Measurements from ENCODE around the gene PHF14.
"Not testable (repeated sequence)": the region's sequence is repeated elsewhere in the genome, so short reads cannot be mapped to it uniquely, and the experiment has no call there.

Gene PHF14

DNA sequence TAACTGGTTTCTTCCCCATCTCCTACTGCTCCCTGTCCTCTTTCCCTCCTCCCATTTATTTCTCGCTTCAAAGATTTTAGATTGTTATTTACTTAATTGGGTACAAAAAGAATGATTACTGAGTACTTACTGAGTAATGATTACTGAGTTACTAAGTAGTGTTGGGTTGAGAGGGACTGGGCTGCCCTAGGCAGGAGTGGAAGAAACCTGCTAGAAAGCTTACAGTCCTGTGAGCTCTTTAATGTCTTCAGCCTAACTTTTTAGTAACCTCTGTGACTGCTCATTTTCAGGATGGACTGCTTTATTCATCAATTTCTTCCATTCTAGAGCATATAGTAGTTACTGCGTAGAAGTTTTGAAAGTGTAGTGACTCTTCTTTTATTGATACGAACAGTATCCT lies 7.6 kb downstream of the PHF14 start:
- DNase-seq (ENCODE audit: low read depth in 2 of 2), result no peak

DNA sequence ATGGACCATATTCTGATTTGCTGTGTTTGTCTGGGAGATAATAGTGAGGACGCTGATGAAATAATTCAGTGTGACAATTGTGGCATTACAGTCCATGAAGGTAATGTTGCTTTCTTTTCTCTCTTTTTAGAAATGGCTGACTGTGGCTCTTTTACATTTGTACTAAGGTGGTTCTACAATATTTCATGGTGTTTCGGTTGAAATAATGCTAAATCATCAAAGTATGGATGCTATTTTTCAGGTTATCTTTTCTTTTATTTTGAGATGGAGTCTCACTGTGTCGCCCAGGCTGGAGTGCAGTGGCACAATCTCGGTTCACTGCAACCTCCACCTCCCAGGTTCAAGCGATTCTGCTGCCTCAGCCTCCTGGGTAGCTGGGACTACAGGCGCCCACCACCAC lies 17.1 kb downstream of the PHF14 start:
- not testable (repeated sequence) for DNase-seq (ENCODE audit: low read depth in 2 of 2)

GRCh38 chr7:10995482-10996166 lies 22.0 kb downstream of the PHF14 start:
- not testable (repeated sequence) for DNase-seq (ENCODE audit: low read depth in 2 of 2)

DNA sequence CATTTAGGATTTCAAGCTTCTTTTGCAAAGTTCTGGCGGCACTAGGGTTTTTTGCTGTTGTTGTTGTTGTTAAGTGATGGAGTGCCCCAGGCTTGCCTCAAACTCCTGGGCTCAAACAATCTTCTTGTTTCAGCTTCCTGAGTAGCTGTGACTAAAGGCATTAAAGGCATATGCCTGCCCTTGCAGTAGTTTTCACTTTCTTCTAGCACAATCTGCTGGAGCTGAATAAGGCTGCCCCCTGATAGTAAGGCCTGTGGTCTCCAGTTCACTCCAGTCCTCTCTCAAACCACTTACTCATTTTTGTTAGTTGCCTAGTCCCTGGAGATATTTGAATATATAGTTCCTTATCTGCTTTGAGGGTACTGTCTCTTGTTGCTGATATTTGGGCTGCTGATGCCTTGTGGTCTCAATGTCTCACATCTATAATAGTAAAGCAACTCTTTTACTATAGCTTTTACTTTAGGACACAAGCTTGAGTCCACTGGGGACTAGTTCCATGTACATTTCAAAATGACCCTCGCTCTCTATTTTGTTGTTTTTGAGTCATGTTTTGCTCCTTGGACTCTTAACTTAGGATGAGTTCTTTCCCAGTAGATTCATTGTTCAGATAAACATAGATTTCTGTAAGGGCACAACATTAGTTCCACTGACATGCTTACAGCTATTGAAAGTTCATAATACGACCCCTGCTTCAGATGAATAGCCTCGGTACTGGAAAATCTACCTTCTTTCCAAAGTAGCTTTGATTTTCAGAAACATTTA lies 25.5 kb downstream of the PHF14 start:
- no peak for DNase-seq (ENCODE audit: low read depth in 2 of 2)

GRCh38 chr7:11005202-11005601 lies 31.5 kb downstream of the PHF14 start:
- no peak for DNase-seq (ENCODE audit: low read depth in 2 of 2)

DNA sequence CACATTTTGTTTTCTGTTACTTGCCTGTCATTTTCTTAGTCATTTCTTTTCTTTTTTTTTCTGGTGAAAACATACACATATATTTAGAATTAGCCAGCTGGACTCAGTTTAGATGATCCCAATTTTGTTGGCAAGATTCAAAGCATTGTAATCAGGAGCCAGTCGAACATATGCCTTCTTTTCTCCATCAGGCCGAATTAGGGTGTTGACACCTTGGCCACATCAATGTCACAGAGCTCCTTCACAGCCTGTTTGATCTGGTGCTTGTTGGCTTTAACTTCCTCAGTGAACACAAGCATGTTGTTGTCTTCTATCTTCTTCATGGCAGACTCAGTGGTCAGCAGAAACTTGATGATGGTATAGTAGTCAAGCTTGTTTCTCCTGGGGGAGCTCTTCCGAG lies 32.6 kb downstream of the PHF14 start:
- no peak for DNase-seq (ENCODE audit: low read depth in 2 of 2)

DNA sequence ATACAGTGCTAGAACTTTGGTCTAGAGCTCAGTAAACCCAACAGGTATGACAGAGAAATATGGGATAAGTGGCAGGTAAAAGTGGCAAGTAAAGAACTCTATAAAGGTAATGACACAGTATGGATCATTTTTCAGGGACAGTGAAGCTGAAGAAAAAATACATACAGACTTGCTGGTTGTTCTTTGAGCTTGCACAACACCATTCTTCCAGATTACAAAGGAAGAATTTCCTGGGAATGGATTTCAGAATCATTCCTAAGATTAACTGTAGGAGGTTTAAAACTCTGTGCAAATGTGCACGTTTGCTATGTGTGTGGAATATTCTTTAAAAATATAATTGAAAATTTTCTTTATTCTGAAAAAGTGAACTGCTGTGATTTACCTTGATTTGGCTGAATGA lies 36.0 kb downstream of the PHF14 start:
- no peak for DNase-seq (ENCODE audit: low read depth in 2 of 2)

- no peak for DNase-seq (ENCODE audit: low read depth in 2 of 2)
These were observed 47.8 kb downstream of the PHF14 start for GRCh38 chr7:11021468-11021867.

- DNase-seq (ENCODE audit: low read depth in 2 of 2), result no peak
These were observed 53.0 kb downstream of the PHF14 start for GRCh38 chr7:11026452-11027359.

DNA sequence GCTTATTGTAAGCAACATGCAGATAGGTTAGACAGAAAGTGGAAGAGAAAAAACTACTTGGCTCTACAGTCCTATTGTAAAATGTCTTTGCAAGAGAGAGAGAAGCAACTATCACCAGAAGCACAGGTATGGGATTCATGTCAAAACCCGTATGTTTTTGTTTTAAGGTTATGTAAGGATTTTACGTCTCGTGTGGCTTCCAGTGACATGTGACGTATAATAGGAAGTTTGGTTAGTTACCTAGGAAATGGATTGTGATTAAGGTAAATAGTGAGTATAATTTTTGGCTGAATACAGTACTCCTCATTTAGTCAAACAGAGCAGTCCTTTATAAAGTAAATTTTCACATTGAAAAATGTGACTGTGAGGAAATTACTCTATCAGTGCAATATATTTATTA lies 62.0 kb downstream of the PHF14 start:
- DNase-seq (ENCODE audit: low read depth in 2 of 2), result no peak

DNA sequence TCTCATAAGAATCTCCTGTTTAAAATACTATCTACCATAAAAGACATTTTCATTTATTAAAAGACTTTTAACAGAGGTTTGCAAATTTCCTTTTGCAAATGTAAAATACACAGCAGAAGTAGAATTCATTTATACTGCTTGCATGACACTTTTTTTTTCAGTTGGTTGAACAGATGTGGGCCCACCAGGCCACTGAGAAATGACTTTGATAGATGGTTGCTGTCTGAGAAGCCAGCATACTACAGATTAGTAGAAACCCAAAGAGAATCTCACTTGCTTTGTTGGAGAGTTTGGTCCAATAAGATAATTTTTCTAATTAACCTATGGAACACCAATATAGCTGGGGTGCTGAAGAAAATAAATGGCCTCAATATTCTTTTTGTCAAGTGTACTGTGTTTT lies 66.3 kb downstream of the PHF14 start:
- DNase-seq (ENCODE audit: low read depth in 2 of 2), result no peak

GRCh38 chr7:11054033-11054432 lies 80.4 kb downstream of the PHF14 start:
- no peak for DNase-seq (ENCODE audit: low read depth in 2 of 2)

DNA sequence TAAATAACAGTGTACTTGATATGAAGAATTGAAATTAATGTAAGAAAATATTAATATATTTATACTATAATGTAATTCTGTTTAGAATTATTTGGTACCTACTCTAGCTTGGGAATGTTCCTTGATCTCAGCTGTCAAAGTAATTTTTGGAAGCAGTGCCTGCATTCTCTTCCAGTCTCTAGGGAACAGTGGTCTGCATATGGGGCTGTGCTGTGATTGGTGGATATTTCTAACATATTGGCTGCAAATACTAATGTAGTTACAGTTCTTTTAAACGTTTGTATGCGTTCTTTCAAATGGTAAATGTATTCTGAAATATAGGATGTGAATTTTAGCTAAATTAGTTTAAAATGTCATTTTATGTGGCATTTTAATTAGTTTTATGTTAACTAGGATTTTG lies 87.2 kb downstream of the PHF14 start:
- no peak for DNase-seq (ENCODE audit: low read depth in 2 of 2)

DNA sequence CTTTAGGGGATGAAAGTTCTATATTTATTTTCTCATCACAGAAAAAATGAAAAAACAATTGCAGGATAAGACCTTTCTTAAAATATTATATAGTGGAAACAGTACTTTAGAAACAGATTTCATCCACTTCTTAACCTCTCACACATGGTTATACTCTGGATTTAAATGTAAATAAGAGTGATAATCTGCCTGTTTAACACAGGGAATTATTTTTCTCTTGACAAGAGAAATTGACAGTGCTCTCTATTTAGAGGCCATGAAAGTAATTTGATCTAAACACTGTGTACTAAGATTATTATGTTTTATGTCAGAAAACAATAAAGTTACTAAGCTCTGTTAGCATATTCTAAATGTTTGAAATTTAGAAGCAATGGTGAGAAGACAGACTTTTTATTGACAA lies 88.4 kb downstream of the PHF14 start:
- no peak for DNase-seq (ENCODE audit: low read depth in 2 of 2)

DNA sequence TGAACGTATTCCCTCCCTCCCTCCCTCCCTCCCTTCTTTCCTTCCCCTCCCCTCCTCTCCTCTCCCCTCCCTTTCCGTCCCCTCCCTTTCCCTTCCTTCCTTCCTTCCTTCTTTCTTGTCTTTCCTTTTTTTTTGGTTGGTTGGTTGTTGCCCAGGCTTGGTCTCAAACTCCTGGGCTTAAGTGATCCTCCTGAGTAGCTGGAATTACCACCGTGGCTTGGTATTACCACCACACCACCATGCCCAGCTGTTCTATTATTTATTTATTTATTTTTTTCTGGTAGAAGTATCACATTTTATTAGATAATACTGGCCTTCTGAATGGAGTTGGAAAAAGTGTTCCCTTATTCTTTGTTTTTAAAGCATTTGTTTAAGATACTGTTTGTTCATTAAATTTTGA lies 95.9 kb downstream of the PHF14 start:
- no peak for DNase-seq (ENCODE audit: low read depth in 2 of 2)

GRCh38 chr7:11077816-11078215 lies 104.1 kb downstream of the PHF14 start:
- no peak for DNase-seq (ENCODE audit: low read depth in 2 of 2)

- no peak for DNase-seq (ENCODE audit: low read depth in 2 of 2)
These were observed 104.7 kb downstream of the PHF14 start for GRCh38 chr7:11078247-11078834.

DNA sequence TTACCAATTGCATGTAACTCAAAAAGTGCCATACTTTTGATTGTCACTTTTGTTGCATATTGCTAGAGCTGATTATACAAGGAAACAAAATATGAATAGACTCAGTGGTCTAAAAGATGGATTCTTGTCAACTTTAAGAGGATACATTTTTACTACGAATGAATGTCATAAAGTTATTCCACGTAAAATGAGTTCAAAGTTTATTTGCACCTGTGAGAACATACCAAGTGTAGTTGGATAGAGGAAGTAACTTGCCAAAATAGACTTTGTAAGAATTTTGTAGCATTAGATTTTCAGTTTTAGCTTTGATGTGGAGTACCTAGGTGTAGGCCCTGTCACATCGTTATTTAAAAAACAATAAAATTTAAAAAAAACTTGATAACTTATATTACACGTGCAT lies 106.2 kb downstream of the PHF14 start:
- DNase-seq (ENCODE audit: low read depth in 2 of 2), result no peak

DNA sequence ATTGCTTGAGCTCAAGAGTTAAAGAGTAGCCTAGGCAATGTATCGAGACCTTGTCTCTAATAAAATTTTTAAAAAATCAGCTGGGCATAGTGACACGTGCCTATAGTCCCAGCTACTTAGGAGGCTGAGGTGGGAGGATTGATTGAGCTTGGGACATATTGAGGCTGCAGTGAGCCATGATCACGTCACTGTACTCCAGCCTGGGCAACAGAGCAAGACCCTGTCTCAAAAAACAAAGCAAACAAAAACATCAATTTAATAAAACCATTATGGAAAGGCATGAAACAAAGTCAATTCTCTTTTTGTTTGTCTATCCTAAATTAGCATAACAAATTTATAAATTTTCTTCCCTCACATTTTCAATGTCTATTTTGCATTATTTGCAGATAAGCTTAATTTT lies 108.4 kb downstream of the PHF14 start:
- no peak for DNase-seq (ENCODE audit: low read depth in 2 of 2)

DNA sequence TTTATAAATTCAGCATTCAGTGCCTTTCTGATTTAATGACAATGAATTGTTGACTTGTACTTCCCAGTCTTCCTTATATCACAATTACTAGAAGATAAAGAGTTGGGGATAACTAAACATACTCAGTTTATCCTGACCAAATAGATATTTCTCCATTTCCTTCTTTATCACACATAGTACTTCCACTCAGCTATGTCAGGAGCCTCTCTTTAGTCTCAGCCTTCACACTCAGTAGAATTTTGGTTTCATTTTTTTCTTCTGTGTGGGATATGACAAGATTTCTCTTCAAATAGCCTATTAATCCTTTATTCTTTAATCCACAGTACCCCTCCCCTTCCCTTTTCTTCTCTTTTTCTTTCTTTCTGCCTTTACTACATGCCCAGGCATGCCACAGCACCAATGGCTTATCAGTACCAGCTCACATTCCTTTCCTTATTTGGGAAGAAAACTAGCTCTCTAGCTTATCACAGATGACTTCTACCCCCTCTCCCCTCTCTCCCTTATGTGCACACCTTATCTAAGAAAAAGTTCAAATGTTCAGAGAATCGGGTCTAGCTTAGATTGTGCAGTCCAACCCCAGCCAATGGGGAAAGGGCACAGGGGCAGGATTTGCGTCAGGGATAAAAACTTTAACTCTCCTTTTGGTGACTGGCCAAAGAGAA lies 109.0 kb downstream of the PHF14 start:
- no peak for DNase-seq (ENCODE audit: low read depth in 2 of 2)

DNA sequence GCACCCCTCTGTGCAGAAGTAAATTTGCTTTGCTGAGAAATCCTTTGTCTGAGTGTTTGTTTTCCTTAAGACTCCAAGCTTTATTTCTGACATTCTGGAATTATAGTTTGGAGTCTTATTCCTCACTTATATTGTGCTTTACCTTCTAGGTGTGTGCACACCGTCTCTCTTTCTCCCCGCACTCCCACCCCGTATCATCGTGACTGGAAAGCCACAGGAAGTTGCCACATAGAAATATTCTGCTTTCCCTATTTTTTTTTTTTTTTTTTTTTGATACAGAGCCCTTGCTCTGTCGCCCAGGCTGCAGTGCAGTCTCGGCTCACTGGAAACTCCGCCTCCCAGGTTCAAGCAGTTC lies 109.5 kb downstream of the PHF14 start:
- no peak for DNase-seq (ENCODE audit: low read depth in 2 of 2)

DNA sequence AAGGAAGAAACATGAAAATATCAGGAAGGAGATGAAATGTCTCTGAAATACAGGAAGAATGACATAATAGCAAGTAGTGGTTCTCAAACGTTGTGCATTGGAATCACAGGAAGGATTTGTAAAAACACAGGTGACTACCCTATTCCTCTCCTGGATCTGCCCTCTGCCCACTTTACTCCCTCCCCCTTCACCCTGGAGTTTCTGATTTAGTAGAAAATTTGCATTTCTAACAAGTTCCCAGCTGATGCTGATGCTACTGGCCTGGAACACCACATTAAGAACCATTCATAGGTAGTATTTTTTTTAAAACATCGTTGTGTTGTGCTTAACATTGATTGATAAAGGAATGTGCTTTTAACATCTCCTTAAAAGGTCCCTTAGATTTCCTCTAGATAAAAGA lies 130.9 kb downstream of the PHF14 start:
- DNase-seq (ENCODE audit: low read depth in 2 of 2), result no peak
